ENCODE data around the gene GABRB1.
"Not testable (repeated sequence)": the region's sequence is repeated elsewhere in the genome, so short reads cannot be mapped to it uniquely, and the experiment has no call there.

Gene GABRB1

DNA sequence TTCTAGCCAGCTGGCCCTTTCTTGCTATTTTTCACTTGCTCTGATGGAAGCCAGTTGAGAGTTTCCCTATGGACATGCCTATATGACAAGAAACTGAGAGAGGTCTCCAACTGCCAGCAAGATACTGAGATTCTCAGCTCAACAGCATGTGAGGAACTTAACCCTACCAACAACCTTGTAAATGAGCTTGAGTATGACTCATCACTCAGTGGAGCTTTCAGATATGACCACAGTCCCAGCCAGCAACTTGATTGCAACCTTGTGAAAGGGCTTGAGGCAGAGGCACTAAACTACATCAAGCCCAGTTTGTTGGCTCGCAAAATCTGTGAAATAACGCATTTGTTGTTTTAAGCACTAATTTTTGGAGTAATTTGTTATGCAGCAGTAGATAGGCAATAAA, 256.4 kb downstream of the GABRB1 start:
- H3K36me3 Mint-ChIP-seq (ENCODE audit: low read depth) = no peaks in the 10 kb centered on the region
- TF ChIP-seq, protein P1, sequence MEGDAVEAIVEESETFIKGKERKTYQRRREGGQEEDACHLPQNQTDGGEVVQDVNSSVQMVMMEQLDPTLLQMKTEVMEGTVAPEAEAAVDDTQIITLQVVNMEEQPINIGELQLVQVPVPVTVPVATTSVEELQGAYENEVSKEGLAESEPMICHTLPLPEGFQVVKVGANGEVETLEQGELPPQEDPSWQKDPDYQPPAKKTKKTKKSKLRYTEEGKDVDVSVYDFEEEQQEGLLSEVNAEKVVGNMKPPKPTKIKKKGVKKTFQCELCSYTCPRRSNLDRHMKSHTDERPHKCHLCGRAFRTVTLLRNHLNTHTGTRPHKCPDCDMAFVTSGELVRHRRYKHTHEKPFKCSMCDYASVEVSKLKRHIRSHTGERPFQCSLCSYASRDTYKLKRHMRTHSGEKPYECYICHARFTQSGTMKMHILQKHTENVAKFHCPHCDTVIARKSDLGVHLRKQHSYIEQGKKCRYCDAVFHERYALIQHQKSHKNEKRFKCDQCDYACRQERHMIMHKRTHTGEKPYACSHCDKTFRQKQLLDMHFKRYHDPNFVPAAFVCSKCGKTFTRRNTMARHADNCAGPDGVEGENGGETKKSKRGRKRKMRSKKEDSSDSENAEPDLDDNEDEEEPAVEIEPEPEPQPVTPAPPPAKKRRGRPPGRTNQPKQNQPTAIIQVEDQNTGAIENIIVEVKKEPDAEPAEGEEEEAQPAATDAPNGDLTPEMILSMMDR (IDR thresholded peaks at IDR 0.05) = no peak
- peaks cover 6% of the 10 kb centered on the region for H3K27me3 Mint-ChIP-seq (ENCODE audit: low read depth, poor library complexity)
- no peaks in the 10 kb centered on the region for H3K4me1 Mint-ChIP-seq
- H3K9me3 Mint-ChIP-seq = peaks cover 5% of the 10 kb centered on the region
- H3K27ac Mint-ChIP-seq = no peak overlapping the region
- no peak overlapping the region for H3K4me3 Mint-ChIP-seq
- no peak for DNase-seq

DNA sequence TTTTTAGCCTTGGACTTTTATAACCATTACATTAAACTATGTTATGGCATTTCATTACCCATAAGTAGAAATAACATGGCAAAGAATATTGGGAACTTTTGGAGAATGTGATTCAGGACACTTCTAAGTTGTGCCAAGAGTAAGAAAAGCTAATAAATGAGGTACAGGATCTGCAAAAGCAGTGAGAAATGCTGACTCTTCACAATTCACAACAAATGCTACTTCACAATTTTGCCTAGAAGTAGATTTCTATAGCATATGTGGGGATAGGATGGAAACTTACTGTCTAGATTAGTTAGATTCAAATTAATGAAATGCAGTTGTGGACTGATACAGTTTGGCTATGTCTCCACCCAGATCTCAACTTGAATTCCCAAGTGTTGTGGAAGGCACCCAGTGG, 258.4 kb downstream of the GABRB1 start:
- no peak overlapping the region for H3K4me3 Mint-ChIP-seq
- no peak overlapping the region for H3K27ac Mint-ChIP-seq
- H3K4me1 Mint-ChIP-seq = no peaks in the 10 kb centered on the region
- TF ChIP-seq, protein P1 (IDR thresholded peaks at IDR 0.05) = no peak
- peaks cover 4% of the 10 kb centered on the region for H3K27me3 Mint-ChIP-seq (ENCODE audit: low read depth, poor library complexity)
- H3K36me3 Mint-ChIP-seq (ENCODE audit: low read depth) = no peaks in the 10 kb centered on the region
- DNase-seq = no peak
- H3K9me3 Mint-ChIP-seq = peaks cover 9% of the 10 kb centered on the region

DNA sequence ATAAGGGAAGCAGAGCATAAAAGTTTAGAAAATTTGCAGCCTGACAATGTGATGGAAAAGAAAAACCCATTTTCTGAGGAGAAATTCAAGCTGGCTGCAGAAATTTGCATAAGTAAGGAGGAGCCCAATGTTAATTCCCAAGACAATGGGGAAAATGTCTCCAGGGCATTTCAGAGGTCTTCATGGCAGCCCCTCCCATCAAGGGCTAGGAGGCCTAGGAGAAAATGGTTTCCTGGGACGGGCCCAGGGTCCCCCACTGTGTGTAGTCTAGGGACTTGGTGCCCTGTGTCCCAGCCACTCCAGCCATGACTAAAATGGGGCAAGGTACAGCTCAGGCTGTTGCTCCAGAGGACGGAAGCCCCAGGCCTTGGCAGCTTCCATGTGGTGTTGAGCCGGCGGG, 259.5 kb downstream of the GABRB1 start:
- peaks cover 19% of the 10 kb centered on the region for H3K9me3 Mint-ChIP-seq
- H3K27me3 Mint-ChIP-seq (ENCODE audit: low read depth, poor library complexity); H3K36me3 Mint-ChIP-seq (ENCODE audit: low read depth); H3K27ac Mint-ChIP-seq; H3K4me3 Mint-ChIP-seq; DNase-seq; H3K4me1 Mint-ChIP-seq: not testable (repeated sequence)

DNA sequence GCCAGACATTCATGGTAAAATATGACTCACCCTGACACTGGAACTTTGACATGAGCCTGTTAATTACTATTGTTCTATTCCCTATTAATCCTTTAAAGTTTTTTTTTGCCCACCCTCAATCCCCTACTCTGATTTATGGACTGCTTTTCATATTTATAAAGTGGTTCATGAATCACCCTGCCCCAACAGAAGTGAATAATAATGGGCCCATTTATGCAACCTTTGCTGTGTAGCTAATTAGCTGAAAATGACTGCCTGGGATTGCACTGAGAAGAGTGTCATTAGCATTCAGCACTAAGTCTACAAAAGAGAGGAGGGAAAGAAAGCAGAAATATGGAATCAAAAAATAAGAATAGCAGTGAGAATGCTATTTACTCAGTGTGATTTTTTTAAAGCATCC, 277.8 kb downstream of the GABRB1 start:
- H3K27me3 Mint-ChIP-seq (ENCODE audit: low read depth, poor library complexity) = peaks cover 4% of the 10 kb centered on the region
- no peaks in the 10 kb centered on the region for H3K4me1 Mint-ChIP-seq
- no peak for DNase-seq
- H3K36me3 Mint-ChIP-seq (ENCODE audit: low read depth) = no peaks in the 10 kb centered on the region
- H3K27ac Mint-ChIP-seq = no peak overlapping the region
- TF ChIP-seq, protein P1 (IDR thresholded peaks at IDR 0.05) = no peak
- no peak overlapping the region for H3K4me3 Mint-ChIP-seq
- H3K9me3 Mint-ChIP-seq = no peaks in the 10 kb centered on the region

DNA sequence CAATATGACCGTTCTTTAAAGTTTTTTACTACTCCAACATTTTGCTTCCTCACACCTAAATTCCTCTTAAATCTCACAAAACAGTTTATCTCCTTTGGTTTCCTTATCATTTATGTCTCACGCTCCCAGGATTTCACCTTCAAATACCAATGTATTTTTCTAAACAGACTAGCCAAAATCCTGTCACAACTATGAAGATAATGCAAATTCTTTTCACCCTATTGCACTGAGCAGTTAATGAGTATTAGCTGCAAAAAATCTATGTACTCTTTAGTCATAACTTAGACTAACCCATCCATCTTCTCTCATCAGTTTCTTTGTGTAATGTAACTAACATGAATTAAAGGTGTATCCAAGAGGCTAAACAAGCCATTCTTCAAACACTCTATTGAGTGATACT, 280.8 kb downstream of the GABRB1 start:
- Mint-ChIP-seq H3K27me3 (ENCODE audit: low read depth, poor library complexity) (no peaks in the 10 kb centered on the region), H3K4me3 (no peak overlapping the region), H3K36me3 (ENCODE audit: low read depth) (no peaks in the 10 kb centered on the region), H3K27ac (no peak overlapping the region), H3K9me3 (no peaks in the 10 kb centered on the region), H3K4me1 (no peaks in the 10 kb centered on the region)
- DNase-seq = no peak
- TF ChIP-seq, protein P1 (IDR thresholded peaks at IDR 0.05) = no peak

DNA sequence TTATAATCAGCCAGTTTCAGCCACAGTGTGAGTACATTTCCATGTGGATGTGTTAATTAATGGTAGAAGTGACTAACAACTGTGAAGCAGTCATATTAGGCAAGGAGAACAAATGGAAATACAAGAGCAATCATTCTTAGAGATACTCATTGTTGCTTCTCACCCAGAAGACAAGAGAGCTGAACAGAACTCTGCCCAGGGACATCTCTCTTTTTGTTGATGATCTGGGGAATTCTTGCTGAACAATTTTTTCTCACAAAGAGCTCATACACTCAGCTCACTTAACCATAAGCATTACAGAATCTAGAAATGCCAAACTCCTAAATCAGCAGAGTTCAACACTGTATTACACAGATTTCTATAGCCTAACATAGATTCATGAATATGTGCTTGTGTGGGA, 282.0 kb downstream of the GABRB1 start:
- no peak for DNase-seq
- Mint-ChIP-seq H3K36me3 (ENCODE audit: low read depth) (no peaks in the 10 kb centered on the region), H3K9me3 (no peaks in the 10 kb centered on the region), H3K4me3 (no peak overlapping the region), H3K4me1 (no peaks in the 10 kb centered on the region), H3K27ac (no peak overlapping the region), H3K27me3 (ENCODE audit: low read depth, poor library complexity) (no peaks in the 10 kb centered on the region)
- TF ChIP-seq, protein P1 (IDR thresholded peaks at IDR 0.05) = no peak

Data from nephron progenitor cell (in vitro differentiated cells).